ENCODE results near the gene B3GALT2. TPM values are rescaled to one million over a fixed set of nuclear protein-coding genes. Genes with fewer than 3 reads are reported as not detected.

The B3GALT2 gene
- polyA plus RNA-seq, 1 donor from 2014 or later = 12.4 TPM

DNA sequence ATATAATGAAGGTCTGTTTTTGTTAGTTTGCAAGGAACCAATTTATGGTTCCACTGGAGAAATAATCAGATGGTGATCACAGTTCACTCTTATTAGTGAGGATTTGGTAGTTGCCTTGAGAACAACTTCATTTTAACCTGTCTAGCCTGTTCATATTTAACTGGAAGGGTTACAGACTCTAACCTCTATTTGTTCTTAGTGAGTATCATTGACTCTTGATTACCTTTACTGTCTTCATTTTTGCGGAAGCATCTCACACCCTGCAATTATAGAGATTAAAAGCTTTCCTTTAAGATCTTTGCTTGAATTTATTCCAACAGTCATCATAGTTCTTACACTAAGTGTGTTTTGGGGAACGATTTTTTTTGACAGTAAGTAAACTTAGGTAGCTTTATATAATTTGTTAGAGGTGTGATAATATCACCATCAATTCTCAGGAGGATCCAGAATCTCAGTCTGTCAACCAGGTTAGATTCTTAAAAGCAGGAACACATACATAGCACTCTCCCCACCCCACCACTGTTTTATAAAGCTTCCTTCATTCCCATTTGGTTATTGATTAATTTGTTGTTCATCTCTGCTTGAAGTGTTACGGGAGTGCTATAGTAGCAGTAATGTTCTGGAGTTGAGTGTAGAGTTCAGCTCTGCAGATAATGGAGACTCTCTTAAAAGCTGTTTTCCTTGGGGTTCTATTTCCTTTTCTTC is 30.1 kb downstream of the B3GALT2 start:
- H3K9ac ChIP-seq (ENCODE audit: low read length) = no peak overlapping the region
- no peak for TF ChIP-seq EZH2 (IDR thresholded peaks at IDR 0.05; ENCODE audit: borderline replicate concordance, insufficient read depth, low read length, poor library complexity, severe bottlenecking)
- no peak overlapping the region for H3K27ac ChIP-seq (ENCODE audit: low read length)
- H2AFZ ChIP-seq (ENCODE audit: low read depth, low read length) = no peak overlapping the region
- H3F3A ChIP-seq (ENCODE audit: insufficient read depth, low read length, poor library complexity, severe bottlenecking) = no peaks in the 10 kb centered on the region
- no peaks in the 10 kb centered on the region for H3K27me3 ChIP-seq (ENCODE audit: insufficient read depth, low read depth, low read length)
- H3K9me3 ChIP-seq (ENCODE audit: low read length) = no peaks in the 10 kb centered on the region
- H3K4me3 ChIP-seq (ENCODE audit: low read length) = no peak overlapping the region
- H4K20me1 ChIP-seq (ENCODE audit: insufficient read depth) = no peaks in the 10 kb centered on the region
- H3K79me2 ChIP-seq (replicated peaks; ENCODE audit: insufficient read depth, low read length) = no peaks in the 10 kb centered on the region
- no peaks in the 10 kb centered on the region for H3K9me2 ChIP-seq (ENCODE audit: insufficient read depth, low read length)
- peaks cover 4% of the 10 kb centered on the region for H3K36me3 ChIP-seq (ENCODE audit: insufficient read depth, low read length)
- no peak overlapping the region for H3K4me2 ChIP-seq (ENCODE audit: low read length)

DNA sequence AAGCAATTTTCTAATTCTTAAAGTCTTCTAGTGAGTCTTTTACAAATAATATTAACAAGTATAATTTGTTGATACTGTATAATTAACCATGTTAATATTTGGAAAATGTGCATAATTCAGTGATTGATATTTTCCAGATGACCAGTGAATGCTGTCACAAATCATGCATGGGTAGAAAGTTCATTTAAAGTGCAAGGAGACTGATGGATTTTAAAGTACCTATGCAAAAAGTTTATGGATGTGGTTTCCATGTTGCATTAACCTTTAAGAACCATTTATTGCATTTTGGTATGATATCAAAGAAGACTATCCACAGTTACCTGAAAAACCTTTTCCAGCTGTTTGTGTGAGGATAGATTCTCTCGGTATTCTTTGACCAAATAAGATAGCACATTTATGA is 41.4 kb downstream of the B3GALT2 start:
- H3K9ac ChIP-seq (ENCODE audit: low read length) = no peak overlapping the region
- H3K9me2 ChIP-seq (ENCODE audit: insufficient read depth, low read length) = no peaks in the 10 kb centered on the region
- no peak overlapping the region for H2AFZ ChIP-seq (ENCODE audit: low read depth, low read length)
- H3K9me3 ChIP-seq (ENCODE audit: low read length) = no peaks in the 10 kb centered on the region
- no peaks in the 10 kb centered on the region for H3K79me2 ChIP-seq (replicated peaks; ENCODE audit: insufficient read depth, low read length)
- no peak overlapping the region for H3K27ac ChIP-seq (ENCODE audit: low read length)
- H3K36me3 ChIP-seq (ENCODE audit: insufficient read depth, low read length) = peaks cover under 1% of the 10 kb centered on the region
- H3K27me3 ChIP-seq (ENCODE audit: insufficient read depth, low read depth, low read length) = no peaks in the 10 kb centered on the region
- no peaks in the 10 kb centered on the region for H3F3A ChIP-seq (ENCODE audit: insufficient read depth, low read length, poor library complexity, severe bottlenecking)
- TF ChIP-seq EZH2 (IDR thresholded peaks at IDR 0.05; ENCODE audit: borderline replicate concordance, insufficient read depth, low read length, poor library complexity, severe bottlenecking) (no peak), POLR2AphosphoS5 (IDR thresholded peaks at IDR 0.05) (no peak)
- H3K4me2 ChIP-seq (ENCODE audit: low read length) = no peak overlapping the region
- no peak overlapping the region for H3K4me3 ChIP-seq (ENCODE audit: low read length)
- no peaks in the 10 kb centered on the region for H4K20me1 ChIP-seq (ENCODE audit: insufficient read depth)

DNA sequence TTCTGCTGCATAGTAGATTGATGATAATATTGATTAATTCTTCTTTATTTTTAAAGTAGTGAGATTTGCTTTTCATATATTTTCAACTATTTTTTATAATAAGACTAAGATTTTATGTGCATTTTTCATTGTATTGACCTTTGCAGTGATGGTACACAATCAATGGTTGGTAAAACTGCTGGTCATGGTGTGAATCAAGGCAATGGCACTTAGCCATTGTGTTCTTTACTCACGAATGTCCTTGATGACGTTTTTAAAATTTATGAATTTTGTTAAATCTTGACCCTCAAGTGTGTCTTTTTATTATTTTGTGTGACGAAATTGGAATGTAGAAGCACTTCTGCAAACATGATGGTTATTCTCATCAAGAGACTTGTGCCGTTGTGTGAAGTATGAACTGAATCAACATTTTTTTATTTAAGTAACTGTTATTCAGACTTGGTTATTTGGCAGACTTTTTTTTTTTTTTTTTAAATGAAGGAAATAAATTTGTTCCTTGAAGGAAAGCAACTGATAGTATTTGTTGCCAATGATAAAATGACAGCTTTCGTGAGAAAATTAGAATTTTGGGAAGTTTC is 42.0 kb downstream of the B3GALT2 start:
- H3K36me3 ChIP-seq (ENCODE audit: insufficient read depth, low read length) = peaks cover 6% of the 10 kb centered on the region
- no peaks in the 10 kb centered on the region for H3F3A ChIP-seq (ENCODE audit: insufficient read depth, low read length, poor library complexity, severe bottlenecking)
- TF ChIP-seq, protein P1, sequence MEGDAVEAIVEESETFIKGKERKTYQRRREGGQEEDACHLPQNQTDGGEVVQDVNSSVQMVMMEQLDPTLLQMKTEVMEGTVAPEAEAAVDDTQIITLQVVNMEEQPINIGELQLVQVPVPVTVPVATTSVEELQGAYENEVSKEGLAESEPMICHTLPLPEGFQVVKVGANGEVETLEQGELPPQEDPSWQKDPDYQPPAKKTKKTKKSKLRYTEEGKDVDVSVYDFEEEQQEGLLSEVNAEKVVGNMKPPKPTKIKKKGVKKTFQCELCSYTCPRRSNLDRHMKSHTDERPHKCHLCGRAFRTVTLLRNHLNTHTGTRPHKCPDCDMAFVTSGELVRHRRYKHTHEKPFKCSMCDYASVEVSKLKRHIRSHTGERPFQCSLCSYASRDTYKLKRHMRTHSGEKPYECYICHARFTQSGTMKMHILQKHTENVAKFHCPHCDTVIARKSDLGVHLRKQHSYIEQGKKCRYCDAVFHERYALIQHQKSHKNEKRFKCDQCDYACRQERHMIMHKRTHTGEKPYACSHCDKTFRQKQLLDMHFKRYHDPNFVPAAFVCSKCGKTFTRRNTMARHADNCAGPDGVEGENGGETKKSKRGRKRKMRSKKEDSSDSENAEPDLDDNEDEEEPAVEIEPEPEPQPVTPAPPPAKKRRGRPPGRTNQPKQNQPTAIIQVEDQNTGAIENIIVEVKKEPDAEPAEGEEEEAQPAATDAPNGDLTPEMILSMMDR (IDR thresholded peaks at IDR 0.05; ENCODE audit: poor library complexity, severe bottlenecking) = no peak
- TF ChIP-seq EZH2 (IDR thresholded peaks at IDR 0.05; ENCODE audit: borderline replicate concordance, insufficient read depth, low read length, poor library complexity, severe bottlenecking) (no peak), MXI1 (conservative IDR thresholded peaks at IDR 0.05; ENCODE audit: poor library complexity, severe bottlenecking) (no peak), EP300 (conservative IDR thresholded peaks at IDR 0.05; ENCODE audit: poor library complexity, severe bottlenecking) (no peak), RAD21 (conservative IDR thresholded peaks at IDR 0.05) (no peak), POLR2AphosphoS5 (IDR thresholded peaks at IDR 0.05) (no peak), SMC3 (conservative IDR thresholded peaks at IDR 0.05; ENCODE audit: poor library complexity) (no peak)
- TF ChIP-seq, protein P2, sequence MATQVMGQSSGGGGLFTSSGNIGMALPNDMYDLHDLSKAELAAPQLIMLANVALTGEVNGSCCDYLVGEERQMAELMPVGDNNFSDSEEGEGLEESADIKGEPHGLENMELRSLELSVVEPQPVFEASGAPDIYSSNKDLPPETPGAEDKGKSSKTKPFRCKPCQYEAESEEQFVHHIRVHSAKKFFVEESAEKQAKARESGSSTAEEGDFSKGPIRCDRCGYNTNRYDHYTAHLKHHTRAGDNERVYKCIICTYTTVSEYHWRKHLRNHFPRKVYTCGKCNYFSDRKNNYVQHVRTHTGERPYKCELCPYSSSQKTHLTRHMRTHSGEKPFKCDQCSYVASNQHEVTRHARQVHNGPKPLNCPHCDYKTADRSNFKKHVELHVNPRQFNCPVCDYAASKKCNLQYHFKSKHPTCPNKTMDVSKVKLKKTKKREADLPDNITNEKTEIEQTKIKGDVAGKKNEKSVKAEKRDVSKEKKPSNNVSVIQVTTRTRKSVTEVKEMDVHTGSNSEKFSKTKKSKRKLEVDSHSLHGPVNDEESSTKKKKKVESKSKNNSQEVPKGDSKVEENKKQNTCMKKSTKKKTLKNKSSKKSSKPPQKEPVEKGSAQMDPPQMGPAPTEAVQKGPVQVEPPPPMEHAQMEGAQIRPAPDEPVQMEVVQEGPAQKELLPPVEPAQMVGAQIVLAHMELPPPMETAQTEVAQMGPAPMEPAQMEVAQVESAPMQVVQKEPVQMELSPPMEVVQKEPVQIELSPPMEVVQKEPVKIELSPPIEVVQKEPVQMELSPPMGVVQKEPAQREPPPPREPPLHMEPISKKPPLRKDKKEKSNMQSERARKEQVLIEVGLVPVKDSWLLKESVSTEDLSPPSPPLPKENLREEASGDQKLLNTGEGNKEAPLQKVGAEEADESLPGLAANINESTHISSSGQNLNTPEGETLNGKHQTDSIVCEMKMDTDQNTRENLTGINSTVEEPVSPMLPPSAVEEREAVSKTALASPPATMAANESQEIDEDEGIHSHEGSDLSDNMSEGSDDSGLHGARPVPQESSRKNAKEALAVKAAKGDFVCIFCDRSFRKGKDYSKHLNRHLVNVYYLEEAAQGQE (IDR thresholded peaks at IDR 0.05; ENCODE audit: borderline replicate concordance) = no peak
- H3K27ac ChIP-seq (ENCODE audit: low read length) = no peak overlapping the region
- no peaks in the 10 kb centered on the region for H3K27me3 ChIP-seq (ENCODE audit: insufficient read depth, low read depth, low read length)
- no peak overlapping the region for H2AFZ ChIP-seq (ENCODE audit: low read depth, low read length)
- no peaks in the 10 kb centered on the region for H4K20me1 ChIP-seq (ENCODE audit: insufficient read depth)
- H3K4me3 ChIP-seq (ENCODE audit: low read length) = no peak overlapping the region
- no peaks in the 10 kb centered on the region for H3K9me3 ChIP-seq (ENCODE audit: low read length)
- no peak overlapping the region for H3K9ac ChIP-seq (ENCODE audit: low read length)
- H3K9me2 ChIP-seq (ENCODE audit: insufficient read depth, low read length) = no peaks in the 10 kb centered on the region
- no peaks in the 10 kb centered on the region for H3K79me2 ChIP-seq (replicated peaks; ENCODE audit: insufficient read depth, low read length)
- no peak overlapping the region for H3K4me2 ChIP-seq (ENCODE audit: low read length)
